ENCODE measurements around the gene DEFB132. TPM values are rescaled to one million over a fixed set of nuclear protein-coding genes. Genes with fewer than 3 reads are reported as not detected.
A peak's percentile ranks its signal among the peaks of the same experiment; 100 is the strongest.

The DEFB132 gene
- total RNA-seq, 1 donor, result not detected

DNA sequence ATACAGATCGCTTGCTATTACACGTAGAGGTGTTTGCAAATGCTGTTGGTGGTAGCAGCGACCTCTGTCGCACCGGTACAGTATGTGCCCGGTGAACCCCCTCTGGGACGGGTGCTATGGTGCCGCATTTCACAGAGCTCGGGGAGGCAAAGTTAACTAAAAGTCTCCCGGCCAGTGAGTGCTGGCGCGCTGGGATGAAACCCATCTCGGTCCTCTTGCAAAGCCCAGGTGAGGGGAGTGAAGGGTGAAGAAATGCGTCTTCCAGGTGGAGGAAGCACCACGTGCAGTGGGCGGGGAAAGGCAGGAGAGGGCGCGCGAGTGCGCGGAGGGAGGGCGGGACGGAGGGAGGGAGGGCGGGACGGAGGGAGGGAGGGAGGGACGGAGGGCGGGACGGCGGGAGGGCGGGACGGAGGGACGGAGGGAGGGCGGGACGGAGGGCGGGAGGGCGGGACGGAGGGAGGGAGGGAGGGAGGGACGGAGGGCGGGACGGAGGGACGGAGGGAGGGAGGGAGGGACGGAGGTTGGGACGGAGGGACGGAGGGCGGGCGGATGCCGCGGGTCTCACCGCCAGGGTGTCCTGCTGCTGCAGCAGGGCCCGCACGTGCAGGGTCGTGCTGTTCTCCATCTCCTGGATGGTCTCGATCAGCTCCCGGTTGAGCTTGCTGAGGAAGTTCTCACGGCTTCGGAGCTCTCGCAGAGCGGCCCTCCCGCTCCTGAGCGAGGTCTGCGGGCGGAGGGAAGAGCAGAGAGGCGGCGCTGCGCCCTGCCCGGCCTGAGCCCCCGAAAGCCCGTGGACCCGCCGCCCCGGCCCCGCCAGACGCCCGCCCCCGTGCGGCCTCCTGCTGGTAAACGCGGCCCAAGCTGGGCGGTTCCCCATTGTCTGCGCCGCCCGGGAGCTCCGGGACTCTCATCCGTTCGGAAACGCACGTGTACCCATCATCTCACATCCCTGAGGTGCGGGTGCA, 21.4 kb downstream of the DEFB132 start:
- TF ChIP-seq, protein P1, sequence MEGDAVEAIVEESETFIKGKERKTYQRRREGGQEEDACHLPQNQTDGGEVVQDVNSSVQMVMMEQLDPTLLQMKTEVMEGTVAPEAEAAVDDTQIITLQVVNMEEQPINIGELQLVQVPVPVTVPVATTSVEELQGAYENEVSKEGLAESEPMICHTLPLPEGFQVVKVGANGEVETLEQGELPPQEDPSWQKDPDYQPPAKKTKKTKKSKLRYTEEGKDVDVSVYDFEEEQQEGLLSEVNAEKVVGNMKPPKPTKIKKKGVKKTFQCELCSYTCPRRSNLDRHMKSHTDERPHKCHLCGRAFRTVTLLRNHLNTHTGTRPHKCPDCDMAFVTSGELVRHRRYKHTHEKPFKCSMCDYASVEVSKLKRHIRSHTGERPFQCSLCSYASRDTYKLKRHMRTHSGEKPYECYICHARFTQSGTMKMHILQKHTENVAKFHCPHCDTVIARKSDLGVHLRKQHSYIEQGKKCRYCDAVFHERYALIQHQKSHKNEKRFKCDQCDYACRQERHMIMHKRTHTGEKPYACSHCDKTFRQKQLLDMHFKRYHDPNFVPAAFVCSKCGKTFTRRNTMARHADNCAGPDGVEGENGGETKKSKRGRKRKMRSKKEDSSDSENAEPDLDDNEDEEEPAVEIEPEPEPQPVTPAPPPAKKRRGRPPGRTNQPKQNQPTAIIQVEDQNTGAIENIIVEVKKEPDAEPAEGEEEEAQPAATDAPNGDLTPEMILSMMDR (IDR thresholded peaks at IDR 0.05; ENCODE audit: insufficient read depth, low read depth, low read length), result peak; percentile 12
- DNase-seq (ENCODE audit: low read depth), result no peak
- no peak overlapping the region for H3K4me3 ChIP-seq (ENCODE audit: low read depth, low read length)

DNA sequence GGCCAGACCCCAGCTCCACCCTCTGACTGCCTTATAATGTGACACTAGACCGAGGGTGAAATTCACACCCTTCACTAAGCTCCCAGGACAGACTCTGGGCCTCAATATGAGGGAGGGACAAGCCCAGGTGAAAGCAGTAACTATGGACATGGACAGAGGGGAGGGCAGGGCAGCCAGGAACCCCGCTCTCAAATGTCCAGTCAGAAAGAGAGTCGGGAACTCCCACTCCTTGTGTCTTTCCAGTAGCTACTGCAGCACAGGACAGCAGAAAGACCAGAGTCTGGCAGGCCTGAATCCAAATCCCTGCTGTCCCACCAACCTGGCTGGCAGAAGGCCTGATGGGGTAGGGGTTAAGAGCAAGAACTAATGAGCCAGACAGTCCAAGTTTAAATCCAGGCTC, 26.6 kb downstream of the DEFB132 start:
- TF ChIP-seq, protein P1 (IDR thresholded peaks at IDR 0.05; ENCODE audit: insufficient read depth, low read depth, low read length), result no peak
- no peak overlapping the region for H3K4me3 ChIP-seq (ENCODE audit: low read depth, low read length)
- no peak for DNase-seq (ENCODE audit: low read depth)

DNA sequence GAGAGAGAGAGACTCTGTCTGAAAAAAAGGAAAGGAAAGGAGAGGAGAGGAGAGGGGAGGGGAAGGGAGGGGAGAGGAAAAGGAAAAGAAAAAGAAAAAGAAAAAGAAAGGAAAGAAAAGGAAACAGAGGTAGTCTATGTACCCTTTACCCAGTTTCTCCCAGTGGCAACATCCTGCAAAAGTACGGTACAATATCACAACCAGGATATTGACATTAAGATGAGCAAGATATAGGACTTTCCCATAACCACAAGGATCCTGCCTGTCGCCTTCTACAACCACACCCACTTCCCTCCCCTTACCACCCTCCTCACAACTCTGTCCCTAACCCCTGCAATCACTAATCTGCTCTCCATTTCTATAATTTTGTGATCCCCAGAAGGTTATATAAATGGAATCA, 29.0 kb downstream of the DEFB132 start:
- no peak for DNase-seq (ENCODE audit: low read depth)
- H3K4me3 ChIP-seq (ENCODE audit: low read depth, low read length), result no peak overlapping the region
- TF ChIP-seq, protein P1 (IDR thresholded peaks at IDR 0.05; ENCODE audit: insufficient read depth, low read depth, low read length), result no peak

DNA sequence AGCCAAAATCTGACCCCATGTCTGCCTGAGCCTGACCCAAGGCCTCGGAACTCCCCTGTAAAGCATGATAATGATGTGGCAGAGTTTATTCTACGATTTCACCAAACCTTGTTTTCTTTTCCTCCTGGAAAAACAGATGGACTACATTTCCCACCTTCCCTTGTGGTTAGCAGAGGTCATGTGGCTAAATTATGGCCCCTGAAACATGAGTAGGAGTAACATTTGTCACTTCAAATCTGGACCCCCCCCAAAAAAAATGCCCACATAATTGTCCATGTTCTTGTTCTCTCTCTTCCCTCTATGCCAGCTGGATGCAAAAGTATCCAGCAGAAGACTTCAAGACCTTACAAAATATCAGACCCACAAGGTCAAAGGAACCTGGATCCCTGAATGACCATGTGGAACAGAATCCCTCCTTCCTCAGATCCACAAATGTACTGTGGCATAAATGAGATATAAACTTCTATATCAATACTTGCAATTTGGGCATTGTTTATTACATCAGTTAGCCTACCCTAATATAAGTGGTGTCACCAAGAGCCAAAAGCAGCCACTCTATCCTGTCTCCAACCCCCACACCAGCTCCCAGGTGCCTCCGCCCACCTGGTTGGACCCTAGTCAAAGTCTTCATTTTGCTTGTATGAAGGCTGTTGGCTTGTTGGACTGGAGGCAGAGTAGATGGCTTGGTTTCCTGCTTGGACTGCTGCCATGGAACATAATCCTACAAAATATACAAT, 31.6 kb downstream of the DEFB132 start:
- H3K4me3 ChIP-seq (ENCODE audit: low read depth, low read length), result peak overlapping the region; percentile 85
- TF ChIP-seq, protein P1 (IDR thresholded peaks at IDR 0.05; ENCODE audit: insufficient read depth, low read depth, low read length), result no peak
- no peak for DNase-seq (ENCODE audit: low read depth)

DNA sequence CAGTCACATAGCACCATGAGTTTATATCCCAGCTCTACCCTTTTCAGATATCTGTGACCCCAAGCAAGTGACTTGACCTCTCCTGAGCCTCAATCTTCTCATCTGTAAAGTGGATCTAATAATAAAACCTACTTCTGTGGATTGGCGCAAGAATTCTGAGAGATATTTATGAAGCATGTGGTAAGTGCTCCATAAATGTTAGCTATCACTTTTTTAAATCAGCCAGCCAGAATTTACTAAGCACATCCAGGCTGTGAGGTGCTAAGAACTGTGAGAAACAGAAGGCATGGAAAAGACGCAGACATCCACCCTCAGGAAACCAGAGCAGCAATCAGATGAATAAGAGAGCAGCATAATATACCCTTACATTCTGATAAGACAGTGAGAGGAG, 32.2 kb downstream of the DEFB132 start:
- no peak for DNase-seq (ENCODE audit: low read depth)
- peak overlapping the region; percentile 85 for H3K4me3 ChIP-seq (ENCODE audit: low read depth, low read length)
- TF ChIP-seq, protein P1 (IDR thresholded peaks at IDR 0.05; ENCODE audit: insufficient read depth, low read depth, low read length), result no peak

DNA sequence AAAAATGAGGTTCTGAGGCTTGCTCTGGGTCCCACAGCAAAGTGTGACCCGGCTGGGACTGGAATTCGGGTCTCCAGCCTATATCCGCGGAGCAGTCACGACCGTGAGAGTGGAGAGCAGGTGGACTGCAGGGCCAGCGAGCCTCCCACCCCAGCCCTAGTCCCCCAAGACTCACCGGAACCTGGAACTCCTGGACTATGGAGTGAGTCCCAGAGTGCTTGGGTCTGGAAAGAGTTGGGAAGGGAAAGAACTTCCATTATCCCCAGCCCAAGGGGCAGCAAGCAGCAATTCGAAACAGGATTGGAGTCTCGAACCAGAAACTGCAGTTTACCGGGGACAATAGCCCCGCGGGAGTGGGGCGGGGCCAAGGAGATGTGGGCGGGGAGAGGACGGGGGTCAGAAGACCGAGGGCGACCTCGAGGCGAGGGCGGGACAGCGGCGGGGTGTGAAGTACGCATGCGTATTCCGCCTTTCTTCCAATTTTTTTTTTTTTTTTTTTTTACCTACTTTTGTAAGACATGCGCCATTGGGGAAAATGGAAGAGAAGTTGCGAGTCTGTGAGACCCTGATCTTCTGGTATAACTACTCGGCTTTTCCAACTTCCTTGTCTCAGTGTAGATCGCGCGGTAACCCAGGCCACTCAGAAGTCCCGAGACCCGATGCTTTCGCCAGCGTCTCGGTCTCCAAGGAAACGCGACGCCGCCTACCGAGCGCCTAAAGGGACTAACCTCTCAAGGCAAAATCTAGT, 32.7 kb downstream of the DEFB132 start, which contains the start of gene C20orf96:
C20orf96 (minus strand) TSS at position 667 of the 748 bp plus-strand sequence; CDS start at position 527, 140 bp downstream.
- peak within 1 kb of the TSS; percentile 85 for H3K4me3 ChIP-seq (ENCODE audit: low read depth, low read length)
- TF ChIP-seq, protein P1 (IDR thresholded peaks at IDR 0.05; ENCODE audit: insufficient read depth, low read depth, low read length), result peak; percentile 55
- DNase-seq (ENCODE audit: low read depth), result peak; percentile 94
